ENCODE results near the gene APOD.

APOD gene

DNA sequence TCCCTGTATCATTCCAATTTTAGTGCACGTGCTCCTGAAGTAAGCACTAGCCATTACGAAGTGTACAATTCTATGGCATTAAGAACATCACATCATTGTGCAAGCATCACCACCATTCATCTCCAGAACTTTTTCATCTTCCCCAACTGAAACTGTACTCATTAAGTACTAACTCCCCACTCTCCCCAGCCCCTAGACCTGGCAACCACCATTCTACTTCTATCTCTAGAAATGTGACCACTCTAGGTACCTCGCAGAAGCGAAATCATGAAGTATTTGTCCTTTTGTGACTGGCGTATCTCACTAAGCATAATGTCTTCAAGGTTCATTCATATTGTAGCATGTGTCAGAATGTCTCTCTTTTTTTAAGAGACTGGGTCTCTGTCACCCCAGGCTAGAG, 52.1 kb downstream of the APOD start:
- no peak for DNase-seq (ENCODE audit: low read depth in 1 of 2, low spot score in 1 of 2)

DNA sequence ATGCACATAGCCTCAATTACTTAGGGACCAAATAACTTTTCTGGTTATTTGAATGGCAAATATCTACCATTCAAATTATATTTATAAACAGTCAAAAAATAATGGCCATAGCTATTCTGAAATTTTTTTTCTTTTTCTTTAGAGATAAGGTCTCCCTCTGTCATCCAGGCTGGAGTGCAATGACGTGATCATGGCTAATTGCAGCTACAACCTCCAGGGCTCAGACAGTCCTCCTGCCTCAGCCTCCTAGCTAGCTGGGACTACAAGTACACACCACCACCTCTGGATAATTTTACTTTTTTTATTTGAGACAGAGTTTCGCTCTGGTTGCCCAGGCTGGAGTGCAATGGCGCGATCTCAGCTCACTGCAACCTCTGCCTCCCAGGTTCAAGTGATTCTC, 57.2 kb downstream of the APOD start:
- no peak for DNase-seq (ENCODE audit: low read depth in 1 of 2, low spot score in 1 of 2)

DNA sequence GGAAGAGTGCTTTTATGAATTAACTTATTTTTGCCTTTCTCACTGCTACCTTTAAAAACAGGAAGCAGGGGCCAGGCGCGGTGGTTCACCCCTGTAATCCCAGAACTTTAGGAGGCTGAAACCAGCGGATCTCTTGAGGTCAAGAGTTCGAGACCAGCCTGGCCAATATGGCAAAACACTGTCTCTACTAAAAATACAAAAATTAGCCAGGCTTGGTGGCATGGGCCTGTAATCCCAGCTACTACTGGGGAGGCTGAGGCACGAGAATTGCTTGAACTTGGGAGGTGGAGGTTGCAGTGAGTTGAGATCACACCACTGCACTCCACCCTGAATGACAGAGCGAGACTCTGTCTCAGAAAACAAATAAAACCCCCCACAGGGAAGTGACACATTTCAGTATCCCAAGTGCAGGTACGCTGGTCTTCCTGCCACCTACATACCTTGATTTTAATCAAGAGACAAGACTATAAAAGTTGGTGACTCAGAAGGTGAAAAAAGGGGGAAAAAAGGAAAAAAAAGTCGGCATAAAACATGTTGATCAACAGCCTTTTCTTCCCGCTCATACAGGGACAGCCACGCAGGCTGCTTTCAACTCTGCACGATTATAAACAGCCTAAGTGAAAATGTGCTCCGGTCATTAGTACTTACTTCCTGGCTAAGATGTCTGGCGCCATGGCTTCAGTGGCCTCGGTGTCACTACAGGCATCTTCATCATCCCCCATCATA, 59.4 kb downstream of the APOD start:
- no peak for DNase-seq (ENCODE audit: low read depth in 1 of 2, low spot score in 1 of 2)

DNA sequence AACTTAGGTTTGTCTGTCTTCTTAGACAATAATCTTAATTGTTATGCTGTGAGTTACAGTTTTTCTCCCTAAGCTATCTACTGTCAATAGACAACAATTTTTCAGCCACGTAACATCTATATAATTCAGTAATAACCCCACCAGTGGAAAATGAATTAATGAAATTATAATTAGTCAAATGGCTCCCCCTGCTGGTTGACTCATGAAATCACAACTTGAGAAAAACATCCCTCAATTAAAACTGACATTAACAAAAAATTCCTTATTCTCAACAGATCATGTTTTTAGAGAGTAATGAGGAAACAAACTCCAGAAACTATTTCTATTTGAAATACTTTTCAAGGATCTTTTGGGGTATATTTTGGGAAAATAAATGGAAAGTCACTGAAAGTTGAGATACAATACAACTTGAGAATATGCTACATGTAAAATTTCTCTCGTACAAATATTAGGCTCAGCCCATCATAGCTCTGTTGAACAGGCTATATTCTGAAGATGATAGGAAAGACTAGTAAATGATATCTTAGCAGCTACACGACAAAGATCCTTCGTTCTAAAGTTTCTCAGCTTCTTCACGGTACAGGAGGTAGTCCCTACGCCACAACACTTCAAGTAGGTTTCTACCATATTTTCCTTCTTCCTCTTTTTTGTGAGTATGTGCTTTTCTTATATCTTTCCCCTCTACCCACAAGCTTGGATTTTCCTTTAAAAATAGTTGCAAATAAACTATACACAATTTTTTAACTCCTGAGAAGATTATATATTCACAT, 61.3 kb downstream of the APOD start:
- peak in 1 of 2 donors; percentile 43 for DNase-seq (ENCODE audit: low read depth in 1 of 2, low spot score in 1 of 2)

Measured in activated CD4-positive, alpha-beta T cell treated with anti-CD3 and anti-CD28 coated beads, Interleukin-2, amount 50 U/mL, for 24 hours (primary cell).